ENCODE data around the gene SEMG1. TPM values are rescaled to one million over a fixed set of nuclear protein-coding genes. Genes with fewer than 3 reads are reported as not detected.

Gene SEMG1
- total and polyA plus RNA-seq, 4 donors: not detected

DNA sequence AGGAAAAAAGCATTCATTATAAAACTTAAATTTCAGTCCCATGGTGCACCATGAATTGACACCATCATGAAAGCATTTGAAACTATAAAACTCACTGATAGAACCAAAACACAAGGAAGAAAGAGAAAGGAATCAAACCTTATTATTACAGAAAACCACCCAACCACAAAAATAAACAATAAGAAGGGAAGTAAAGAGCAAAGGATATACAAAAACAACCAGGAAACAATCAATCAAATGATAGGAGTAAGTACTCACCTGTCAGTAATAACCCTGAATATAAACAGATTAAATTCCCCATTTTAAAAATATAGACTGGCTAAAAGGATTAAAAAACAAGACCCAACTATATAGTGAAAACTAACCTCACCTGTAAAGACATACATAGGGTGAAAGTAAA lies 41.8 kb downstream of the SEMG1 start:
- no peaks in the 10 kb centered on the region for H3K27me3 ChIP-seq (ENCODE audit: control insufficient read depth in 4 of 4, insufficient read depth in 4 of 4, low read length in 3 of 4)
- H3K9me3 ChIP-seq (ENCODE audit: control insufficient read depth in 4 of 4, low read length in 3 of 4): no peaks in the 10 kb centered on the region
- no peak for TF ChIP-seq SP1 (IDR thresholded peaks at IDR 0.05)
- no peak for TF ChIP-seq FOXA1 (IDR thresholded peaks at IDR 0.05)
- no peak for TF ChIP-seq RAD21 (IDR thresholded peaks at IDR 0.05)
- no peak for TF ChIP-seq TAF1 (conservative IDR thresholded peaks at IDR 0.05)
- no peak for TF ChIP-seq HNF4A (conservative IDR thresholded peaks at IDR 0.05)
- TF ChIP-seq EGR1 (IDR thresholded peaks at IDR 0.05; ENCODE audit: low read depth in 2 of 2): no peak
- no peak for TF ChIP-seq JUND (IDR thresholded peaks at IDR 0.05)
- TF ChIP-seq HNF4G (IDR thresholded peaks at IDR 0.05): no peak
- no peak for TF ChIP-seq FOXA2 (IDR thresholded peaks at IDR 0.05)
- TF ChIP-seq RXRA (IDR thresholded peaks at IDR 0.05): no peak
- no peak for TF ChIP-seq YY1 (IDR thresholded peaks at IDR 0.05)
- H3K4me3 ChIP-seq (ENCODE audit: low read depth in 1 of 3, low read length in 3 of 3): no peak overlapping the region
- H3K9ac ChIP-seq (ENCODE audit: low read depth in 1 of 2, low read length in 2 of 2): no peak overlapping the region
- H3K4me1 ChIP-seq (ENCODE audit: control insufficient read depth in 4 of 4, insufficient read depth in 4 of 4, low read length in 3 of 4): peaks cover 5 to 31% (median 18%) of the 10 kb centered on the region in 4 donors
- no peaks in the 10 kb centered on the region for H3K36me3 ChIP-seq (ENCODE audit: control insufficient read depth in 4 of 4, insufficient read depth in 3 of 4, low read depth in 1 of 4, low read length in 3 of 4)
- no peak for DNase-seq (ENCODE audit: low spot score)
- H3K27ac ChIP-seq (ENCODE audit: low read depth in 1 of 2, low read length in 2 of 2): no peak overlapping the region

DNA sequence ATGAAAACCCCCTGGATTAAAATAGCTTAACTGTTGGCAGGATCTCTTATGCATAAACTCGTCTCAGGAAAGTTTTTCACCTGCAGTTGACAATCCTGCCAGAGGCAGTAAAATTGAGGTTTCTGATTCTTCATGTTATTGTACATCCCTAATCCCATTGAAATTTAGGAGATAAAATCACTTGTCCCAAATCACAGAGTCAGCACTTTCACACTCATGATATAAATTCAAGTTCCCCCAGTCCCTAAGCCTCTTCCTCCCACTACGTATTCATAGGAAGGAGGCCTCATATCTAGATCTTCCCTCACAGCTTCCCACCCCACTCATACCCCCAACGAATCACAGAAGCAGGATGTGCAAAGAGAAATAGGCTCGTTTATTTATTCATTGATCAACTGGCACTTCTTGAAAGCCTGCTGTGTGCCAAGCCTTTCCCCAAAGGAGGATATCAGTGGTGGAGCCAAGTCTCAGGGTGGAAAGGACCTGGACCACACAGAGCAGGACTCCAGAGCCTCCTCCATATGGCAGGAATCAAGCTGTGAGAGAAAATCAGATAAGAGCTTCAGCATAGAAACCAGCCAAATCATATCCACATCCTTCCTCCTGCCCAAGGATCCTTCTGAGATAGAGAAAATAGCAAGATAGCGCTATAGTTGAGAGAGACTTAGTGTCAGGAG lies 45.2 kb downstream of the SEMG1 start:
- WGBS: 52% methylated on average over 5 of the region's 5 CpGs
- H3K27ac ChIP-seq (ENCODE audit: low read depth in 1 of 2, low read length in 2 of 2): no peak overlapping the region
- no peaks in the 10 kb centered on the region for H3K9me3 ChIP-seq (ENCODE audit: control insufficient read depth in 4 of 4, low read length in 3 of 4)
- no peaks in the 10 kb centered on the region for H3K36me3 ChIP-seq (ENCODE audit: control insufficient read depth in 4 of 4, insufficient read depth in 3 of 4, low read depth in 1 of 4, low read length in 3 of 4)
- TF ChIP-seq JUND (IDR thresholded peaks at IDR 0.05) (no peak), NR2F2 (IDR thresholded peaks at IDR 0.05) (no peak), FOXA1 (IDR thresholded peaks at IDR 0.05) (no peak), HNF4A (conservative IDR thresholded peaks at IDR 0.05) (no peak), HNF4G (IDR thresholded peaks at IDR 0.05) (no peak), TAF1 (conservative IDR thresholded peaks at IDR 0.05) (no peak), SP1 (IDR thresholded peaks at IDR 0.05) (no peak), YY1 (IDR thresholded peaks at IDR 0.05) (no peak), FOXA2 (IDR thresholded peaks at IDR 0.05) (no peak), EGR1 (IDR thresholded peaks at IDR 0.05; ENCODE audit: low read depth in 2 of 2) (no peak), RXRA (IDR thresholded peaks at IDR 0.05) (no peak), GABPA (IDR thresholded peaks at IDR 0.05 in 1 of 2, conservative IDR thresholded peaks at IDR 0.05 in 1 of 2) (no peak), RAD21 (IDR thresholded peaks at IDR 0.05) (no peak)
- TF ChIP-seq, protein P1, sequence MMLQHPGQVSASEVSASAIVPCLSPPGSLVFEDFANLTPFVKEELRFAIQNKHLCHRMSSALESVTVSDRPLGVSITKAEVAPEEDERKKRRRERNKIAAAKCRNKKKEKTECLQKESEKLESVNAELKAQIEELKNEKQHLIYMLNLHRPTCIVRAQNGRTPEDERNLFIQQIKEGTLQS (IDR thresholded peaks at IDR 0.05): no peak
- TF ChIP-seq, protein P2, sequence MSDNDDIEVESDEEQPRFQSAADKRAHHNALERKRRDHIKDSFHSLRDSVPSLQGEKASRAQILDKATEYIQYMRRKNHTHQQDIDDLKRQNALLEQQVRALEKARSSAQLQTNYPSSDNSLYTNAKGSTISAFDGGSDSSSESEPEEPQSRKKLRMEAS (IDR thresholded peaks at IDR 0.05): no peak
- TF ChIP-seq, protein P3, sequence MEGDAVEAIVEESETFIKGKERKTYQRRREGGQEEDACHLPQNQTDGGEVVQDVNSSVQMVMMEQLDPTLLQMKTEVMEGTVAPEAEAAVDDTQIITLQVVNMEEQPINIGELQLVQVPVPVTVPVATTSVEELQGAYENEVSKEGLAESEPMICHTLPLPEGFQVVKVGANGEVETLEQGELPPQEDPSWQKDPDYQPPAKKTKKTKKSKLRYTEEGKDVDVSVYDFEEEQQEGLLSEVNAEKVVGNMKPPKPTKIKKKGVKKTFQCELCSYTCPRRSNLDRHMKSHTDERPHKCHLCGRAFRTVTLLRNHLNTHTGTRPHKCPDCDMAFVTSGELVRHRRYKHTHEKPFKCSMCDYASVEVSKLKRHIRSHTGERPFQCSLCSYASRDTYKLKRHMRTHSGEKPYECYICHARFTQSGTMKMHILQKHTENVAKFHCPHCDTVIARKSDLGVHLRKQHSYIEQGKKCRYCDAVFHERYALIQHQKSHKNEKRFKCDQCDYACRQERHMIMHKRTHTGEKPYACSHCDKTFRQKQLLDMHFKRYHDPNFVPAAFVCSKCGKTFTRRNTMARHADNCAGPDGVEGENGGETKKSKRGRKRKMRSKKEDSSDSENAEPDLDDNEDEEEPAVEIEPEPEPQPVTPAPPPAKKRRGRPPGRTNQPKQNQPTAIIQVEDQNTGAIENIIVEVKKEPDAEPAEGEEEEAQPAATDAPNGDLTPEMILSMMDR (IDR thresholded peaks at IDR 0.05; ENCODE audit: low read depth, low read length, missing input control): no peak
- no peaks in the 10 kb centered on the region for H3K27me3 ChIP-seq (ENCODE audit: control insufficient read depth in 4 of 4, insufficient read depth in 4 of 4, low read length in 3 of 4)
- no peak overlapping the region for H3K9ac ChIP-seq (ENCODE audit: low read depth in 1 of 2, low read length in 2 of 2)
- H3K4me1 ChIP-seq (ENCODE audit: control insufficient read depth in 4 of 4, insufficient read depth in 4 of 4, low read length in 3 of 4): peaks cover 5 to 49% (median 32%) of the 10 kb centered on the region in 4 donors
- no peak overlapping the region for H3K4me3 ChIP-seq (ENCODE audit: low read depth in 1 of 3, low read length in 3 of 3)
- no peak for DNase-seq (ENCODE audit: low spot score)

DNA sequence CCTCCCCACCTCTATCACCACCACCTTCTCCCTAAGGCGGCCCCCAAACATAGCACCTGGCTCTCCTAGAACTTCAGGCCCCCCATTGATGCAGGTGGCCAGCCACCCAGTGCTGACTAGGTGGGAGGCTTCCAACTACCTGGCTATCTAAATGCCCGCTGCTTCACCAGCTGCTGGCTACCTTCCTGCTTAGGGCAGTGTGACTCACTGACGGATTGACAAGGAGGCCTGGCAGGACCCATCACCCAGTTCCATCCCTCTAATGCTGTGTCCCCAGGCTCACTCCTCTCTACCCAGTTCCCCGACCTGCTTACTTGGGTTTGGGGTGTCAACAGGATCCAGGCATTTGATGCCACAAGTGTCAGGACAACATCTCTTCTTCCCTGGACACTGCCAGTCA lies 46.4 kb downstream of the SEMG1 start:
- Histone ChIP-seq H3K27me3 (ENCODE audit: control insufficient read depth in 4 of 4, insufficient read depth in 4 of 4, low read length in 3 of 4) (no peaks in the 10 kb centered on the region), H3K27ac (ENCODE audit: low read depth in 1 of 2, low read length in 2 of 2) (no peak overlapping the region), H3K4me3 (ENCODE audit: low read depth in 1 of 3, low read length in 3 of 3) (no peak overlapping the region), H3K9me3 (ENCODE audit: control insufficient read depth in 4 of 4, low read length in 3 of 4) (no peaks in the 10 kb centered on the region), H3K36me3 (ENCODE audit: control insufficient read depth in 4 of 4, insufficient read depth in 3 of 4, low read depth in 1 of 4, low read length in 3 of 4) (no peaks in the 10 kb centered on the region), H3K9ac (ENCODE audit: low read depth in 1 of 2, low read length in 2 of 2) (no peak overlapping the region), H3K4me1 (ENCODE audit: control insufficient read depth in 4 of 4, insufficient read depth in 4 of 4, low read length in 3 of 4) (peaks cover 5 to 49% (median 32%) of the 10 kb centered on the region in 4 donors)
- DNase-seq (ENCODE audit: low spot score): no peak
- 90% methylated on average over 4 of the region's 4 CpGs for WGBS
- TF ChIP-seq HNF4A (conservative IDR thresholded peaks at IDR 0.05) (no peak), EGR1 (IDR thresholded peaks at IDR 0.05; ENCODE audit: low read depth in 2 of 2) (no peak), JUND (IDR thresholded peaks at IDR 0.05) (no peak), HNF4G (IDR thresholded peaks at IDR 0.05) (no peak), SP1 (IDR thresholded peaks at IDR 0.05) (no peak), GABPA (IDR thresholded peaks at IDR 0.05 in 1 of 2, conservative IDR thresholded peaks at IDR 0.05 in 1 of 2) (no peak), FOXA1 (IDR thresholded peaks at IDR 0.05) (no peak), FOXA2 (IDR thresholded peaks at IDR 0.05) (no peak)
- TF ChIP-seq, protein P3 (IDR thresholded peaks at IDR 0.05; ENCODE audit: low read depth, low read length, missing input control): no peak
- TF ChIP-seq, protein P1 (IDR thresholded peaks at IDR 0.05): no peak
- TF ChIP-seq, protein P4, sequence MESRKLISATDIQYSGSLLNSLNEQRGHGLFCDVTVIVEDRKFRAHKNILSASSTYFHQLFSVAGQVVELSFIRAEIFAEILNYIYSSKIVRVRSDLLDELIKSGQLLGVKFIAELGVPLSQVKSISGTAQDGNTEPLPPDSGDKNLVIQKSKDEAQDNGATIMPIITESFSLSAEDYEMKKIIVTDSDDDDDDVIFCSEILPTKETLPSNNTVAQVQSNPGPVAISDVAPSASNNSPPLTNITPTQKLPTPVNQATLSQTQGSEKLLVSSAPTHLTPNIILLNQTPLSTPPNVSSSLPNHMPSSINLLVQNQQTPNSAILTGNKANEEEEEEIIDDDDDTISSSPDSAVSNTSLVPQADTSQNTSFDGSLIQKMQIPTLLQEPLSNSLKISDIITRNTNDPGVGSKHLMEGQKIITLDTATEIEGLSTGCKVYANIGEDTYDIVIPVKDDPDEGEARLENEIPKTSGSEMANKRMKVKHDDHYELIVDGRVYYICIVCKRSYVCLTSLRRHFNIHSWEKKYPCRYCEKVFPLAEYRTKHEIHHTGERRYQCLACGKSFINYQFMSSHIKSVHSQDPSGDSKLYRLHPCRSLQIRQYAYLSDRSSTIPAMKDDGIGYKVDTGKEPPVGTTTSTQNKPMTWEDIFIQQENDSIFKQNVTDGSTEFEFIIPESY (IDR thresholded peaks at IDR 0.05): no peak
